Brain microvascular endothelial cell (primary cell): ENCODE results near the gene CNN2.

Experiments
- DNase-seq: peaks from one replicate; pipeline ENCODE4 v3.0.0-alpha.2; 2020
- H3K27ac ChIP-seq: fragments of 250-450 bp; sonication (Bioruptor Pico); 2 replicates; pipeline ENCODE4 v1.5.1; 2020; ENCODE audit warnings: mild to moderate bottlenecking, moderate library complexity
- H3K27me3 ChIP-seq: fragments of 250-450 bp; sonication (Bioruptor Pico); replicated peaks from 2 replicates; pipeline ENCODE4 v1.5.1; 2020; ENCODE audit warnings: mild to moderate bottlenecking
- H3K36me3 ChIP-seq: fragments of 250-450 bp; sonication (Bioruptor Pico); replicated peaks from 2 replicates; pipeline ENCODE4 v1.5.1; 2020; ENCODE audit warnings: mild to moderate bottlenecking
- H3K4me3 ChIP-seq: 2 replicates; pipeline ENCODE4 v1.5.1; 2011; ENCODE audit warnings: low read depth, mild to moderate bottlenecking, control low read depth, low read length, moderate library complexity
- in situ Hi-C: cut with HindIII; loops from 2 replicates; pipeline ENCODE4 v1.10.0; 2017; ENCODE audit warnings: low sequenced_read_pairs, low pct_ligation_motif_present
- TF ChIP-seq, protein P1 (sequence below): IDR thresholded peaks from 2 replicates; pipeline ENCODE4 v1.5.1; 2011; ENCODE audit warnings: low read depth, mild to moderate bottlenecking, moderate library complexity, low read length, control low read depth, inconsistent platforms; ENCODE audit errors: missing control alignments

CNN2 gene

DNA sequence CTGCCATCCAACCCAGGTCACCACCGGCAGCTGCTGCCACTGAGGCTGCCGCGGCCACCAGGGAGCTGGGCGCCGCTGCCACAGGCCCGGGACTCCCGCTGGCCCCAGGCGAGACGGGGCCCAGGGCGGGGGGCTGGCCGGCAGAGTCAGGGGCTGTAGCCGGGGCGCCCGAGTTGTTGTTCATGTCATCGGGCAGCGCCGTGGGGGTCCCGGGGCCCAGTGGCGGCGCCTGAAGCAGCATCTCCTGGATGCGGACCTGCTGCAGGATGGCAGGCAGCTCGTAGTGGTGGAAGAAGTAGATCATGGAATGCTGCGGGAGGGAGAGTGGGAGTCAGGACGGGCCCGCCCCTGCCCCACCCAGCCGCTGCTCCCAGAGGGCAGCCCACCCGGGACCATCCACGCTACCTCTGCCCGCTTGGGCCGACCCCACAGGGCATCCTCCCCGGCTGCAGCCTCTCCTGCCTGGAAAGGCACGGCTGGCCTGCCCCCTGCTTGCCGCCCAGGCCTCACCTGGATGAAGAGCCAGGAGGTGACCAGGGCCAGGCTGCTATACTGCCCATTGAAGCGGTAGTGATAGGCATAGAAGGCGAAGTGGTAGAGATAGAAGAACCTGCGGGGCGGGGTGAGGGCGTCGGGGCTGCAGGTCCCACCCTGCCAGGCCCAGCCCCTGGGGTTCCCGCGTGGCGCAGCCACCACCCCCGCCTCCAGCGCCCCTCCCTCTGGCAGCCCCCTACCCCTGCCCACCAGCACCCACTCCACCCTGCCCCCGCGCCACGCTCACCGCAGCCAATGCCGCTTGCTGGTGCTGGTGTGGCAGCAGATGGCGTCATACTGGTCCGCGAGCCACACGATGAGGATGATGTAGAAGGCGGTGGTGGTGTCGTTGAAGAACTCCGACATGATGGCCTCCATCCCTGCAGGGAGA is 15.6 kb upstream of the CNN2 start:
- TF ChIP-seq, protein P1, sequence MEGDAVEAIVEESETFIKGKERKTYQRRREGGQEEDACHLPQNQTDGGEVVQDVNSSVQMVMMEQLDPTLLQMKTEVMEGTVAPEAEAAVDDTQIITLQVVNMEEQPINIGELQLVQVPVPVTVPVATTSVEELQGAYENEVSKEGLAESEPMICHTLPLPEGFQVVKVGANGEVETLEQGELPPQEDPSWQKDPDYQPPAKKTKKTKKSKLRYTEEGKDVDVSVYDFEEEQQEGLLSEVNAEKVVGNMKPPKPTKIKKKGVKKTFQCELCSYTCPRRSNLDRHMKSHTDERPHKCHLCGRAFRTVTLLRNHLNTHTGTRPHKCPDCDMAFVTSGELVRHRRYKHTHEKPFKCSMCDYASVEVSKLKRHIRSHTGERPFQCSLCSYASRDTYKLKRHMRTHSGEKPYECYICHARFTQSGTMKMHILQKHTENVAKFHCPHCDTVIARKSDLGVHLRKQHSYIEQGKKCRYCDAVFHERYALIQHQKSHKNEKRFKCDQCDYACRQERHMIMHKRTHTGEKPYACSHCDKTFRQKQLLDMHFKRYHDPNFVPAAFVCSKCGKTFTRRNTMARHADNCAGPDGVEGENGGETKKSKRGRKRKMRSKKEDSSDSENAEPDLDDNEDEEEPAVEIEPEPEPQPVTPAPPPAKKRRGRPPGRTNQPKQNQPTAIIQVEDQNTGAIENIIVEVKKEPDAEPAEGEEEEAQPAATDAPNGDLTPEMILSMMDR = no peak
- in situ Hi-C loops = no loop called here
- no peak for DNase-seq
- Histone ChIP-seq H3K36me3 (peaks cover 33% of the 10 kb centered on the region), H3K27ac (no peak overlapping the region), H3K27me3 (no peaks in the 10 kb centered on the region), H3K4me3 (no peak overlapping the region)

DNA sequence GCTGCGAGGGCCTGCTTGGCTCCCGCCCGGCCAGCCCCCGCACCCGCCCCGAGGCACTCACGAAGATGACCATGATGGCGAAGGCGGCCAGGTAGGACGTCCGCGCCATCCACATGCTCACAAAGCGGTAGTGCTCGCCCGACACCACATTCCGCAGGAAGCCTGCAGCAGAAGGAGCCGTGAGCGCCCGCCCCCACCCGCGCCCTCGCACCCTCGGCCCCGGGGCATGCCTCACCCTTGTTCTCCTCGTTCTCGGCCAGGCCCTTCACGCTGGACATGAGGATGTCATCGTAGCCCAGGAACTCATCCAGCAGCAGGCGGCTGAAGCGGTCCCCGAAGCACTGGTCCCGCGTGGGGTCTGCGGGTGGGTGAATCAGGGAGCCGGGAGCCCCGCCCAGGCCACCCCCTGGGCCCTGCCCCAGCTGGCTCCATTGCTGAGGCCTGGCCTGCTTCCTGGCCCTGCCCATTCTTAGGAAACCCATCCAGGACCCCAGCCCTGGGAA is 14.5 kb upstream of the CNN2 start:
- Histone ChIP-seq H3K4me3 (no peak overlapping the region), H3K27me3 (no peaks in the 10 kb centered on the region), H3K36me3 (peaks cover 33% of the 10 kb centered on the region), H3K27ac (no peak overlapping the region)
- in situ Hi-C loops = no loop called here
- DNase-seq = no peak
- TF ChIP-seq, protein P1 = no peak

DNA sequence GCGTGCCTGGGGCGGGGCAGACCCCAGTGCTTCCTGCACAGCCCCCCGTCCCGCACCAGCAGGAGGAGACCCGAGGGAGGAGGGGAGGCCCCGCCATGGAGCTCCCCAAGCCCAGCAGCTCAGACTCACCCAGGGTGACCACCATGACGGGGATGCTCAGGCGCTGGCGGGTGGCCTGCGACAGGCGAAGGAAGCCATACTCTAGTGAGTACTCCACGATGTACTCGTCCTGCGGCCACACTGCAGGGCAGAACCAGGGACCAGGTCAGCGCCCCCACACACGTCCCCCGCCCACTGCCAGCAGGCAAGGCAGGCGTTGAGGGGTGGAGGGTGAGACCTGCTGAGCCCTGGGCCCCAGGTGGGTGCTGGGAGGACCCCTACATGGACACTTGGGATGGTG is 14.1 kb upstream of the CNN2 start:
- DNase-seq = no peak
- Histone ChIP-seq H3K4me3 (no peak overlapping the region), H3K27me3 (no peaks in the 10 kb centered on the region), H3K36me3 (peaks cover 33% of the 10 kb centered on the region), H3K27ac (no peak overlapping the region)
- in situ Hi-C loops = no loop called here
- TF ChIP-seq, protein P1 = no peak

DNA sequence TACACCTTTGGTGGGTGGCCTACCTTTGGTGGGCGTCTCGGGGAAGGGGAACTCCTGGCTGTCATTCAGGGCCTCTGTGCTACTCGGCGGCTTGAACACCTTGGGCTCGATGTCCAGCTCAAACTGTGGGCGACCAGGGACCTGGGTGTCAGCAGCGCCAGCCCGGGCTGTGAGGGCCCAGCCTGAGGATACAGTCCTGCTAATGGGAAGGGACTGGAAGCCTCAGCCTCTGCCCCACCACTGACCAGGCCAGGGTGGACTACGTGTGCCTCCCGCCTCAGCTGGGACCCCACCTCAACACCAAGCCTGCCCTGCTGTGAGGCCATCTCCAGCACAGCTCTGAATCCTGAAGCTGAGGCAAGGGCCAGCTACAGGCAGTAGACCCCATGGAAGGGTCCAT is 13.2 kb upstream of the CNN2 start:
- no peak overlapping the region for H3K27ac ChIP-seq
- no peak for DNase-seq
- peaks cover 33% of the 10 kb centered on the region for H3K36me3 ChIP-seq
- TF ChIP-seq, protein P1 = no peak
- H3K4me3 ChIP-seq = no peak overlapping the region
- H3K27me3 ChIP-seq = no peaks in the 10 kb centered on the region
- in situ Hi-C loops = no loop called here

DNA sequence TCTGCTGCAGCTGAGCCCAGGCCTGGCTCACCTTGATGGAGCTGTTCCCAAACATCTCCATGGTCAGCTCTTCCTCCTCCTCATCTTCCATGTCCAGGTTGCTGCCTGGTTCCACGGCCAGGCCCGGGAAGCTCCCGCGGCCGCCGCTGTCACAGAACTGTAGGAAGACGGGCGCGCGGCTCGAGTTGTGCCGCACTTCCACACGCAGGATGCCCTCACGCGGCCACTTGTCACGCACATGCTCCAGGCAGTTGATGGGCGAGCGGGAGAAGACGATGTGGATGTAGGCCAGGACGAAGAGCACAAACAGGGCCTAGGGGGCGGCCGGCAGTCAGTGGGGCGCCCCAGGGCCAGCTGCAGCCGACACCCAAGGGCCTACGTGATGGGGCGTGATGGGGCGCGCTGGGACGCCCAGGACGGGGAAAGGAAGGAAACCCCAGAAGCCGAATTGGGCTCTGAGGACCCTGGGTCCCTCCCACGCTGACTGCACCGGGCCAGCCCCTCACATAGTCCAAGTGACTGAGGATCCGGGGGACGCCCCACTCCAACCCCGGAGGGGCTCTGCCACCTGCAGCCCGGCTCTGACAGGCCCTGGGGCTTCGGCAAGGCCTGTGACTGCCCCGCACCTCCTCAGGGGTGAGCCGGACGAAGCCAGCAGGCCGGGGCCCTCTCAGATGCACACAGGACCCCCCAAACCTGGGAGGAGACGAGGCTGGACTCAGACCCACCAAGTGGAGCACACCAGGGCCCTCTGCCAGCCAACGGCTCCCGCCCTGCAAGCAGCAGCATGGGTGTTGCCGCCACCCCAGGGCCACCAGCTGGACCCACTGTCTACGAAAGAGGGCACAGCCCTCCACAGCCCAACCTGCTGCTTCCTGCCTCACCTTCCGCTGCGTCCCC is 12.0 kb upstream of the CNN2 start:
- no peaks in the 10 kb centered on the region for H3K27me3 ChIP-seq
- no peak overlapping the region for H3K4me3 ChIP-seq
- no peak for DNase-seq
- H3K36me3 ChIP-seq = peaks cover 29% of the 10 kb centered on the region
- H3K27ac ChIP-seq = no peak overlapping the region
- TF ChIP-seq, protein P1 = no peak
- in situ Hi-C loops = no loop called here
